Erythroblast (primary cell): Measurements from ENCODE around the gene CHN2.

Source experiments
- DNase-seq, 2 experiments: peaks; one replicate each; lab custom pipeline; 2025; lab: John Stamatoyannopoulos, UW
- GATA1 ChIP-seq: IDR thresholded peaks from 2 replicates; pipeline ENCODE4 v1.6.1; 2011; ENCODE audit warnings: low read depth, mild to moderate bottlenecking, control low read depth, low read length, moderate library complexity
- POLR2A ChIP-seq: IDR thresholded peaks from 2 replicates; pipeline ENCODE4 v1.6.1; 2011; ENCODE audit warnings: mild to moderate bottlenecking, low read length

CHN2 gene

DNA sequence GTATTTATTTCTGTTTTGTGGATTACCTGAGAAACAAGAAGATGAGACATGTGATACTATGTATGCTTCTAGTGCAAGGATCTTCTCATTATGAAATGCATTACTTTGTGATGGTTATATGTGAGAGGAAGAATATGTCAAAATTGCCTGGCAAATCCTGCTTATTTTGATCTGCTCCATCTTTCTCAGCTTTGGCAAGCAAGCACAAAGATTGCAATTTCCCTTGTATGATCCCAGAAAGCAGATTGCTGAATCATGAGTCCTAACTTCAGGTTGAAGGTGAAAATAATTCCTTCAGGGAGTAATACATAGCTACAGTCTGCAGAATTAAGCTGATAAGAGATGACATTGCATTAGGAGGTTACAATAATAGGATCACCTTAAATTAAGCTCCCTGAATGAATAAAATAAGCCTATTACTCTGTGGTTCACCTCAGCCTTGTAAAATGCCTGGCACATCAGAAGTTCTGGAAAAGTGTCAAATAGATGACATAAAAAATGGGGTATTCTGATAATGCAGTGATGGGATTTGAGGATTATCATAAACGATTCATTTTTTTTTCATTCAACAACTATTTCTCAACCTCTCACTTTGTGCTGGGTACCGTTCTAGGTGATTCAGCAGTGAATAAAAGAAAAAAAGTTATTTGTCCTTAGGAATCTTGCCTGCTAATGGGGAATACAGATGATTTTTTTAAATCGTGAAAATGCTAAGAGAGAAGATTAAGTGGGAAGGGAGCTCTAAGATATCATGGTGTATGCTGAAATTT is 120.7 kb downstream of the CHN2 start:
- no peak for DNase-seq
- TF ChIP-seq POLR2A (no peak), GATA1 (no peak)

DNA sequence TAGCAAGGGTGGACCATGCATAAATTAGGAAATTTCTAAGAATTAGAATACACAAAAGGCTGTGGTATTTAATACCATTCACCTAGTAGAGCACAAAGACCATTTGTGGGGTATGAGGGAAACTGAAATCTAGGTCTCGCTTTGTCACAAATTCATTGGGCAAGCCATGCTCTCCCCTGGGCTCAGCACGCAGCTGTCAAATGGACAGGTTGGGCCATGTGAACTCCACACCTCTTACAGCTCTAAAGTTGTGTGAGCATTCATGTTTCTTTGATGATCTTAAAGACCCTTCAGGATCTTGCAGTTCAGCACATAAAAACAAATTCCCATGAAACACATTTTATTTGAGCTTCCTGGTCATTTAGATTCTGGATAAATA is 121.3 kb downstream of the CHN2 start:
- TF ChIP-seq GATA1 (no peak), POLR2A (no peak)
- no peak for DNase-seq

GRCh38 chr7:29316926-29317325 is 122.4 kb downstream of the CHN2 start:
- no peak for DNase-seq
- TF ChIP-seq POLR2A (no peak), GATA1 (no peak)

DNA sequence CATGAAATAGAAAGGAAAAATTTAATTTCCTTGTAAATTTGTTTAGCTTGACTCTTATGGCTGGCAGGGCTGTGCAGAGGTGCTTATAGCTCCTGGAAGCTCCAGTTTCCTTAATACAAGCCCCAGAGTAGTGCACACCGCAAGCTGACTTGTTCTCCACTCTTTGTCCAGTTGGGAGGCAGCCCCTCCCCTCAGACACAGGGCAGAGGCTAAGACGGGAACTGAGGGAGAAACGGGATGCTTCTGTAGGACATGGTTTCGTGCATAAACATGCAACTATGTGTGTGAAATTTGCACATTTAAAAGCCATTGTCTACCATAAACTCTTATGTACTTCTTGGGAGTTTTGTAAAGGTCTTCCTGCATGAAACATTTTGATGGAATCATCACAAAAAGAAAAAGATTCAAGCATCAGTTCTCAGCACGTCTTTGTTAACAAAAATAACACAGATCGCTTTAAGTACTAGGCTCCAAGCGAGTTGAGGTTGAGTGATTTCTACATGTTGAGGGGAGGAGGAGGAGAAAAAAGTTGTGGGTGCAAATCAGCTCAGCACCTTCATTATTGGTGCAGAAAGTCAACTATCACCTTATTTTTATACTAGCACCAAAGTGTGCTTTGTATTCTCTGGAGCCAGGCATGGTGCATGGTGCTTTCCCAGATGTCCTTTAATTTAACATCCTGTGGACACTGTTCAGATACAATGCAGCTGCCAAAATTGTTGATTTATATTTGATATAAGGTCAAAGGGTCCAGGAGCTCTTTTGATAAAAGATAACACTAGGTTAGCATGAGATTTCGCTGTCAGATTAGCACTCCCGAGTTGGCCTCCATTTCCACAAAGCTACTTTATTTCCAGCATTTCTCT is 124.5 kb downstream of the CHN2 start:
- no peak for TF ChIP-seq POLR2A
- no peak for TF ChIP-seq GATA1

DNA sequence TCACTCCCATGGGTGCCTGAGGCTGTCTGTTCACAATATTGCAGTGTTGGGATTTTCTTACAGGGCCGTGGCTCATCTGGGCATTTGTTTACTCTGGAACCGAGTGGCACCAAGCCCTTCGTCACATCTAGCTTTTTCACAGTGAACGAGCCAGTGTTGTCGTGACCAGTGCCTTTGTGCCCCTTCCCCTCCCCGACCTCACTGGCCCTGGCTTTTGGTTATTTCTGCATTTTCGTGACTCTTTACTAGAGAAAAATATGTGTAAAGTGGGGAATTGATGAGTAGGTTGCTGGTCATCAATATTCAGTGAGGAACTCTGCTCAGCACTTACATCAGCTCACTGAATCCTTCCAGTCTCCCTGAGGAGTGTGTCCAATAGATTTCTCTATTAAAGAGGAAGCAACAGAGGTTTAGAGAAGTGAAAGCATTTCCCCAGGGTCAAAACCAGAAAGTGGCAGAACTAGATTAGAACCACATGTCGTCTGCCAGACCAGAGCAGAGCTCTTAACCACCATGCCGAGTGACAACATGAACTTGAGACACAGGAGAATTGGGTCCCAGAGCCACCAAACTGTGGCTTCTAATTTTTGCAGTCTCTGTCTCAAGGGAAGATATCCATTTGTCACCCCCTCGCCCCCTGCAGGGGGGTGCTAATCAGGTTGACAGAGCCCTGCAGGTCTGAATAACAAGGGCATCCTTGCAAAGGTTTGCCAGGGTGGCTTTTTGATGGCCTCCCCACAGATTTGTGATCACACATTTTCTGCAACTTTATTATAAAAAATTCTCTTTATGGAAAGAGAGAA is 125.3 kb downstream of the CHN2 start:
- DNase-seq = no peak
- TF ChIP-seq GATA1 = no peak
- TF ChIP-seq POLR2A = no peak

More for the DNA sequence above, 124.5 kb downstream of the CHN2 start:
- DNase-seq = no peak

DNA sequence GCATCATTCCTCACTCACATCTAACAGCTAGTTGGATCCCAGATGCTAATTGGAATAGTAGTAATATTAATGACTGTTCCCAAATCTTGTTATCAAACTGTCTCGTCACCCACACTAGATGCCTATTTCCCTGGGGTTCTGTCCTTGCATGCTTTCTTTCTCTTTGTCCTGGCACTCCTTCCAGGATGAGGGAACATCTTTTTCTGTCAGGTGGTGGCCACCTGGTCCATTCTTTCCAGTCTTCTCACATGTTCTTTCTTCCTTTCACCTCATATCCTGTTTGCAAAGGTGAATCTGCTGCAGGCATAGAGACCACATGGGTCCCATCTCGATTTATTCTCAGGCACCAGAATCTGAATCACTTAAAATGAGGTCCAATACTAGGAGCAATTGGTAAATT is 126.0 kb downstream of the CHN2 start:
- no peak for DNase-seq
- TF ChIP-seq POLR2A = no peak
- no peak for TF ChIP-seq GATA1

GRCh38 chr7:29322023-29322712 is 127.6 kb downstream of the CHN2 start:
- no peak for DNase-seq
- TF ChIP-seq GATA1 (no peak), POLR2A (no peak)

- DNase-seq = no peak
- TF ChIP-seq GATA1 = no peak
- no peak for TF ChIP-seq POLR2A
Measured at GRCh38 chr7:29325476-29325875, 130.9 kb downstream of the CHN2 start.

GRCh38 chr7:29326864-29327263 is 132.3 kb downstream of the CHN2 start:
- no peak for DNase-seq
- TF ChIP-seq POLR2A = no peak
- no peak for TF ChIP-seq GATA1

- no peak for TF ChIP-seq GATA1
- TF ChIP-seq POLR2A = no peak
- DNase-seq = no peak
Measured at GRCh38 chr7:29327455-29327854, 132.9 kb downstream of the CHN2 start.

DNA sequence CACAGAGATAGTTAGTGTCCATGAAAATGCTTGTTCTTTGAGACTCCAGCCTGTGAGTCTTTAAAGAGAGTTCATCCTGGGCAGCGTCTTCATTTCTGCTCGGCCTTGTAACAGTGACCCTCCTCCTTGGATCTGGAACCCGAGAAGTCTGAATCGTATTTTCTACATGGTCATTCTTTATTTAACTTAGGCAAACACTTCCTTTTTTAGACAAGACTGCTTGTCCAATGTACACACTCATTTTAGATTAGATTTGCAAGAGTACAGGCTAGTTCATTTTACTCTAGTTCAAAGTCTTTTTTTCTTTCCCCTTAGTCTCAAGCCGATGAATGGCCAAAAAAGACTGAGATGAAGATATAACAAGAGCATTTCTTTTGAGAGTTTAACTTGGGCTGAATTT is 133.5 kb downstream of the CHN2 start:
- TF ChIP-seq POLR2A = no peak
- no peak for TF ChIP-seq GATA1
- no peak for DNase-seq

DNA sequence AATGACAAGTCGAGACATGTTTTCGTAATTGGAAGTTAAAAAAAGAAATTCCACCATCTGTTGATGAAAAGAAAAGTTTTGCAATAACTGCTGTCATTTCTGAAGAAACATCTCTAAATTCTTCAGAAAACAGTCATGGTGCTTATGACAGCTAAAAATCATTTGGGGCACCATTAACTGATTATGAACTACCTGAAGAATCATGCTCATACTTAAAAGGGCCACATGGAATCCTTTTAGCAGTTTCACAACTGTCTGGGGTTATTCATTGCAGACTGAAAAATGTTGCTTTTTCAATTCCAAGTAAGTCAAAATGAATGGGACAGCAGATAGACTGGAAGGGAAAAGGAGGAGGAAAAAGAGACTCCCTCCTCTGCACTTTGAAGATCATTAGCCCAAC is 134.2 kb downstream of the CHN2 start:
- DNase-seq = no peak
- no peak for TF ChIP-seq GATA1
- TF ChIP-seq POLR2A = no peak

DNA sequence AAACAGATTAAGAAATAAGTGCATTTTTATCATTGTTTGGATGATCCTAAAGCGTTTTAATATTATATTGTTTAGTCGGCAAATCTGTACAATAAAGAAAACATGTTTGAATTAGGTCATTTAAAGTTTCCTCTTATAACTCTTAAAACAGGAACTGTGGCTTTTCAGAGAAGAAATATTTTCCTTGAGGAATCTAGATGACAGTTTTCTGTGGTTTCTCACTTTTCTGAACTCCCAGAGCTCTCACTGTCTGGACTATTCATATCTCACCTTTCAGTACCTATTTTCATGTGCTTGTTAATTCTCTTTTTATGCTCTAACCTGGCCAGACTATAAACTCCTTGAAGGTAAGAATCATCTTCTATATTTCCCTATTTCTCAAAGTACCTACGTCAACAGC is 135.1 kb downstream of the CHN2 start:
- DNase-seq = no peak
- TF ChIP-seq GATA1 (no peak), POLR2A (no peak)
